ENCODE results near the gene STYX.

STYX gene

GRCh38 chr14:52791223-52792096, 61.5 kb downstream of the STYX start, which contains the start of gene GNPNAT1:
TSS of gene GNPNAT1 (minus strand) at chr14:52791607. CDS start at chr14:52784650, 6,957 bp downstream.
- DNase-seq, result peak; percentile 97

GRCh38 chr14:52792097-52792415, 62.1 kb downstream of the STYX start:
- DNase-seq, result no peak

GRCh38 chr14:52793061-52793460, 63.1 kb downstream of the STYX start:
- no peak for DNase-seq

DNA sequence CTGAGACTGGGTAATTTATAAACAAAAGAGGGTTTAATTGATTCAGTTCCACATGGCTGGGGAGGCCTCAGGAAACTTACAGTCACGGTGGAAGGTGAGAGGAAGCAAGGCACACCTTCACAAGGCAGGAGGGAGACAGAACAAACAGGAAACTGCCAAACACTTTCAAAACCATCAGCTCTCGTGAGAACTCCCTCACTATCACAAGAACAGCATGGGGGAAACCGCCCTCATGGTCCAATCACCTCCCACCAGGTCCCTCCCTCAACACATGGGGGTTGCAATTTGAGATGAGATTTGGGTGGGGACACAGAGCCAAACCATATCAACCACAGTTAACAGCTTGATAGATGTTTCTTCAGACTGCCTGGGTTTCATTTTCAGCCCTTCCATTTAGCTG, 67.7 kb downstream of the STYX start:
- no peak for DNase-seq

DNA sequence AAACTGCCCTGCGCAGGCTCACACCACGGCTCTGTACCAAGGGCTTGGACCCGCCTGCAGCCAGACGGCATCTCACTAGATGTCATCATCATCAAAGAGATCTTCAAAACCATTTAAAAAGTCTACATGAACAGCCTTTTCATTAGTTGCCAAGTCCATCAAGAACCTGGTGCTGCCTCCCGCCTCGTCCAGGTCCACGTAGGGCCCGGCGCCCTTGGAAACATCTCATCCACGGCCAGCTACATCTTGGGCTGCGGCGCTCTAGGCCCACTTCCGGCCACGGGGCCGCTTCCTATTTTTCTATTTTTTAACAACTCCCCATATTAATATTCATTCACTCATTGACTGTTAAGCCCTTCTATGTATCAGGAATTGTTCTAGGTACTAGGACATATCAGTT, 68.9 kb downstream of the STYX start:
- DNase-seq, result no peak

DNA sequence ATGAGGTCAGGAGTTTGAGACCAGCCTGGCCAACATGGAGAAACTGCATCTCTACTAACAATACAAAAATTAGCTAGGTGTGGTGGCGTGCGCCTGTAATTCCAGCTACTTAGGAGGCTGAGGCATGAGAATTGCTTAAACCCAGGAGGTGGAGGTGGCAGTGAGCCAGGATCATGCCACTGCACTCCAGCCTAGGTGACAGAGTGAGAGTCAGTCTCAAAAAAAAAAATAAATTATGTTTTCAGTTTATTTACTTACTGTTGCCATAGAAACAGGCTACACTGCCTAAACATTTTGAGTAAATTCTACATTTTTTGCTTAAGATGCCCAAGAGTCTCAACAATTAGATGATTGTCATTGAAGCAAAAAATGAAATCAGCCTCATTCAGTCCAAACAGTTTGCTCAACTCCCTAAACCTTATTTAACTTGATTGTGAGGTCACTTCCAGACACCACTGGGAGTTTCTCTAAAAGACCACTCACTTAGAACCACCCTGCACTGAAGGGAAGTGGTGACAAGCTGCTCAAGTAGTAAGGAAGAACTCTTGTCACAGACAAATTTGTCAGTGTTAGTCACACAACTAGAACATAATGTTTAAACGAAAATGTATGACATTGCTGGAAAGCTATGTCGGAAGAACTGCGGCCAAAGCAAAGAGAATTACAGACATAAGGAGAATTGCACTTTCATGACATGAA, 71.2 kb downstream of the STYX start:
- DNase-seq, result peak; percentile 61

DNA sequence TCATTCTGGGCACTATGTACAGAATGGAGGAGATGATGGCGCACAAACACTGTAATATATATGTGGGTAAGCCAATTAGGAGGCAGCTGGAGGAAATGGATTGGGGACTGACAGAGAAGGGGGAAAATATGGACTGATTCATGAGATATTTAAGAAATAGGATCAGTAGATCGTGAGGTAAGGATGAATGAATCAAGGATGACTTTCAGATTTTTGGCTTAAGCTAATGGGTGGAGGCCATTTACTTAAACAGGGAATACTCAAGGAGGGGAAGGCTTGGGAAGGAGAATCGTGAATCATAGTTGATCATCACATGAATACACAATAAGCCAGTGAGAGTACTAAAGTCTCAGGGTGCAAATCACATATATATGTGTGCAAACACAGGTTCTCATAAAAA, 72.6 kb downstream of the STYX start:
- no peak for DNase-seq

DNA sequence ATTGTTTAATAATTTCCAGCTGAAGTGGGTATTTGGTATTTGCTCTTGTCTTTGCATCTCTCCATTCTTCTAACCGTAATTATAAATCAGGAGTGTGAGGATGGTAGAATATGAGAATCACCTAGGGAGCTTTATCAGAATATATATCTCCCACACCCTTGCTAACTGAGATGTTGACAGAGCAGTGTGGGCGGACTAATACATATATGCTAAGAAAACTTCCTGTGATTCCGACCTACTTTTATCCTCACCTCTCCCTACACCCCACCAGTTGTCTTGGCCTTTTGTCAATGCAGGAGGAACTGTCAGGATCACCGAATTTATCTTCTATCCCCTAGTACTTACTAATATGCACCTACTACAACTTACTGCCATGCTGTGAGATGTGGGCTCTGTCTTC, 76.1 kb downstream of the STYX start:
- no peak for DNase-seq

- no peak for DNase-seq
Observed at GRCh38 chr14:52808101-52808500, 78.1 kb downstream of the STYX start.

- DNase-seq, result no peak
Observed at GRCh38 chr14:52821805-52822250, 91.9 kb downstream of the STYX start.

DNA sequence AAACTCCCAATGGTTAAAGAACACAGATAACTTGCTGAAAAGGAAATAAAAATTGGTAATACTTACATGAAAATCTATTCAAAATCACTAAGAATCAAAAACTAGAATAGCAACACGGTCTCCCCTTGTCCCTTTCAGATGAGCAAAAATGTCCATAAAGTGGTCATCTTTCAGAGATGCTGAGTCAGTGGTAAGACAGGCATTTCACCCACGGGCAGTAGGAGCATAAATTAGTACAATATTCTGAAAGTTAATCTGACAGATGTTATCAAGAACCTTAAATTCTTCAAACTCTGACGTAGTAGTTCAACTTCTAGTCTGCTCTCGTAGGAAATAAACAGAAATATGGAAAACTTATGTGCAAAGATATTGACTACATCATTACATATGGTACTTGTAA, 94.5 kb downstream of the STYX start:
- DNase-seq, result no peak
